HepG2 (cell line): Measurements from ENCODE around the gene SLC11A1. TPM values are rescaled to one million over a fixed set of nuclear protein-coding genes. Genes with fewer than 3 reads are reported as not detected.

Experiments
- AHR ChIP-seq: IDR thresholded peaks from 2 replicates; pipeline ENCODE4 v1.6.1; 2018; ENCODE audit warnings: missing genetic modification reagents, missing compliant biosample characterization
- ATF5 ChIP-seq: sonication (generic); formaldehyde crosslinking; IDR thresholded peaks from 2 replicates; pipeline ENCODE4 v1.4.0; 2020; ENCODE audit warnings: mild to moderate bottlenecking, low read depth, missing genetic modification reagents
- BRF2 ChIP-seq: sonication (generic); formaldehyde crosslinking; IDR thresholded peaks from 2 replicates; pipeline ENCODE4 v1.8.1; 2022; ENCODE audit warnings: mild to moderate bottlenecking, missing genetic modification reagents
- DZIP1 ChIP-seq: sonication (generic); formaldehyde crosslinking; IDR thresholded peaks from 2 replicates; pipeline ENCODE4 v1.5.0; 2020; ENCODE audit warnings: mild to moderate bottlenecking, missing genetic modification reagents
- IRF1 ChIP-seq: sonication (generic); formaldehyde crosslinking; IDR thresholded peaks from 2 replicates; pipeline ENCODE4 v1.4.0; 2020; ENCODE audit warnings: low read depth, mild to moderate bottlenecking, missing genetic modification reagents
- LBX2 ChIP-seq: sonication (generic); formaldehyde crosslinking; IDR thresholded peaks from 2 replicates; pipeline ENCODE4 v1.5.0; 2020; ENCODE audit warnings: missing genetic modification reagents, mild to moderate bottlenecking, borderline replicate concordance
- MIXL1 ChIP-seq: IDR thresholded peaks from 2 replicates; pipeline ENCODE4 v1.6.1; 2016
- MLX ChIP-seq: IDR thresholded peaks from 2 replicates; pipeline ENCODE4 v1.6.1; 2016
- REL ChIP-seq: sonication (generic); formaldehyde crosslinking; conservative IDR thresholded peaks from 2 replicates; pipeline ENCODE4 v1.8.0; 2022; ENCODE audit warnings: mild to moderate bottlenecking, missing genetic modification reagents, moderate library complexity
- SNRNP70 ChIP-seq: fragments of 200-400 bp; formaldehyde crosslinking; IDR thresholded peaks from 2 replicates; pipeline ENCODE4 v1.6.1; 2017; ENCODE audit warnings: mild to moderate bottlenecking, low read depth, low read length, moderate library complexity
- SOX13 ChIP-seq, 3 experiments: fragments of 450-650 bp in 1 of 3; sonication (generic) in 1 of 3; formaldehyde crosslinking in 1 of 3; IDR thresholded peaks in 2 of 3; conservative IDR thresholded peaks in 1 of 3; 2 replicates each; pipeline versions ENCODE4 v1.5.0 to v1.6.1; 2016 to 2020; ENCODE audit warnings: antibody characterized with exemption in 1 of 3, mild to moderate bottlenecking in 1 of 3, missing compliant biosample characterization in 1 of 3, missing genetic modification reagents in 1 of 3, moderate library complexity in 1 of 3
- SUZ12 ChIP-seq: fragments of 150-350 bp; IDR thresholded peaks from 2 replicates; pipeline ENCODE4 v1.6.1; 2014; ENCODE audit warnings: low read depth, low read length
- ZNF224 ChIP-seq: sonication (generic); formaldehyde crosslinking; IDR thresholded peaks from 2 replicates; pipeline ENCODE4 v1.5.0; 2020; ENCODE audit warnings: mild to moderate bottlenecking, missing genetic modification reagents
- ZNF263 ChIP-seq: sonication (generic); formaldehyde crosslinking; IDR thresholded peaks from 2 replicates; pipeline ENCODE4 v1.4.0; 2020; ENCODE audit warnings: missing genetic modification reagents
- ZNF354B ChIP-seq: sonication (generic); formaldehyde crosslinking; IDR thresholded peaks from 2 replicates; pipeline ENCODE4 v1.8.0; 2022; ENCODE audit warnings: mild to moderate bottlenecking, missing genetic modification reagents
- ZNF510 ChIP-seq: sonication (generic); formaldehyde crosslinking; IDR thresholded peaks from 2 replicates; pipeline ENCODE4 v1.4.0; 2020; ENCODE audit warnings: low read depth, mild to moderate bottlenecking, missing genetic modification reagents
- ZNF614 ChIP-seq: IDR thresholded peaks from 2 replicates; pipeline ENCODE4 v1.6.1; 2018; ENCODE audit warnings: missing biosample characterization, missing genetic modification reagents, inconsistent platforms, borderline replicate concordance
- ZNF615 ChIP-seq: sonication (generic); formaldehyde crosslinking; IDR thresholded peaks from 2 replicates; pipeline ENCODE4 v1.5.0; 2020; ENCODE audit warnings: mild to moderate bottlenecking, missing genetic modification reagents, borderline replicate concordance
- ZNF674 ChIP-seq: sonication (generic); formaldehyde crosslinking; IDR thresholded peaks from 2 replicates; pipeline ENCODE4 v1.5.0; 2020; ENCODE audit warnings: low read depth, mild to moderate bottlenecking, missing genetic modification reagents
- ZNF746 ChIP-seq: sonication (generic); formaldehyde crosslinking; IDR thresholded peaks from 2 replicates; pipeline ENCODE4 v1.8.0; 2022; ENCODE audit warnings: mild to moderate bottlenecking, missing genetic modification reagents
- ZNF891 ChIP-seq: sonication (generic); formaldehyde crosslinking; IDR thresholded peaks from 2 replicates; pipeline ENCODE4 v1.5.0; 2020; ENCODE audit warnings: mild to moderate bottlenecking, missing genetic modification reagents
- ZSCAN21 ChIP-seq: sonication (generic); formaldehyde crosslinking; IDR thresholded peaks from 2 replicates; pipeline ENCODE4 v1.8.0; 2022; ENCODE audit warnings: mild to moderate bottlenecking, missing genetic modification reagents, moderate library complexity, borderline replicate concordance
- polyA plus RNA-seq, 8 experiments: library from polyadenylated mRNA; depleted of rRNA in 3 of 8; stranded (reverse) in 7 of 8; unstranded in 1 of 8; fragments of >200 nt; fragmentation: Illumina TruSeq in 4 of 8; extraction: Trizol in 4 of 8; gene quantifications; 2 replicates each; pipeline versions ENCODE4 v1.2.1 to v1.2.3, GENCODE V29; 2011 to 2016; ENCODE audit warnings: low read depth in 4 of 8, missing spikeins in 1 of 8, mixed read lengths in 1 of 8; ENCODE audit not compliant: insufficient read depth in 1 of 8
- total RNA-seq, 5 experiments: library from RNA; depleted of rRNA; stranded (reverse); fragments of >200 nt; fragmentation: Illumina TruSeq; extraction: Trizol; gene quantifications; 2 replicates each; pipeline ENCODE4 v1.2.3, GENCODE V29; 2016; ENCODE audit warnings: low read depth in 1 of 5

SLC11A1 gene
- total and polyA plus RNA-seq, 2 of the 13 experiments (the other 11 are each of a cell fraction or from before 2014, with no cell fraction given), result 0.33 to 2.3 TPM

GRCh38 chr2:218395826-218396687, 14.0 kb downstream of the SLC11A1 start (continued):
- TF ChIP-seq ZNF354B (no peak), ZNF224 (CRISPR knock-in tag) (peak; percentile 58; the same call in 1 of the 2 replicates), IRF1 (CRISPR knock-in tag) (peak; percentile 92; the same call in 1 of the 2 replicates), REL (CRISPR knock-in tag) (0 out of 2 replicates have a peak, but pooled peaks have one; percentile 70), ZNF615 (no peak), ATF5 (CRISPR knock-in tag) (peak; percentile 91; the same call in 1 of the 2 replicates), ZSCAN21 (peak; percentile 41), MIXL1 (CRISPR knock-in tag) (peak; percentile 87), DZIP1 (CRISPR knock-in tag) (peak; percentile 84; the same call in 1 of the 2 replicates), ZNF674 (0 out of 2 replicates have a peak, but pooled peaks have one; percentile 7), AHR (no peak), ZNF746 (CRISPR knock-in tag) (peak; percentile 98), ZNF263 (CRISPR knock-in tag) (peak; percentile 69), BRF2 (CRISPR knock-in tag) (peak; percentile 88), SNRNP70 (no peak), ZNF510 (CRISPR knock-in tag) (peak; percentile 93), ZNF614 (CRISPR knock-in tag) (peak; percentile 76), SUZ12 (no peak), ZNF891 (peak; percentile 68), SOX13 (IDR thresholded peaks at IDR 0.05) (peak; percentile 77; the same call in 1 of the 2 replicates), SOX13 (CRISPR knock-in tag; conservative IDR thresholded peaks at IDR 0.05 in 1 of 2, IDR thresholded peaks at IDR 0.05 in 1 of 2) (no peak; a peak in 1 of 4 replicates), LBX2 (CRISPR knock-in tag) (no peak; the same call in 1 of the 2 replicates), MLX (CRISPR knock-in tag) (no peak)
